ENCODE results near the gene ACAD10. TPM values are rescaled to one million over a fixed set of nuclear protein-coding genes. Genes with fewer than 3 reads are reported as not detected.
"Not testable (repeated sequence)": the region's sequence is repeated elsewhere in the genome, so short reads cannot be mapped to it uniquely, and the experiment has no call there.

Gene ACAD10
- total and polyA plus RNA-seq, 9 donors = 14.2 to 27.0 (median 21.7) TPM

DNA sequence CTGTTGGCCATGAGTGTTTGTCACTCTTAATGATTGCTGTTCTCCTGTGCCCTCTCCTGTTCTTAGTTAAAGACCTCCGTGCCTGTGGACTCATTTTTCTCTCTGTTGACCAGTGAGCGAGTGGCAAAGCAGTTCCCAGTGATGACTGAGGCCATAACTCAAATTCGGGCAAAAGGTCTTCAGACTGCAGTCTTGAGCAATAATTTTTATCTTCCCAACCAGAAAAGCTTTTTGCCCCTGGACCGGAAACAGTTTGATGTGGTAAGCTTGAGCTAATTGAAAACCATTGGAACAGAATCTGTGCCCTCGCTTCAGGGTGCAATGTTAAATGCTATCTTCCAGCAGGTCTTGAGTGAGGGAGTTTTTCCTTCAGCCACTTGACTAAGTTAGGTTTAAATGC, 19.8 kb downstream of the ACAD10 start:
- Histone ChIP-seq H3K9me3 (no peaks in the 10 kb centered on the region), H3K4me3 (no peak overlapping the region), H3K4me1 (ENCODE audit: insufficient read depth) (no peaks in the 10 kb centered on the region), H3K36me3 (no peaks in the 10 kb centered on the region), H3K27ac (no peak overlapping the region), H3K27me3 (no peaks in the 10 kb centered on the region)
- TF ChIP-seq, protein P1, sequence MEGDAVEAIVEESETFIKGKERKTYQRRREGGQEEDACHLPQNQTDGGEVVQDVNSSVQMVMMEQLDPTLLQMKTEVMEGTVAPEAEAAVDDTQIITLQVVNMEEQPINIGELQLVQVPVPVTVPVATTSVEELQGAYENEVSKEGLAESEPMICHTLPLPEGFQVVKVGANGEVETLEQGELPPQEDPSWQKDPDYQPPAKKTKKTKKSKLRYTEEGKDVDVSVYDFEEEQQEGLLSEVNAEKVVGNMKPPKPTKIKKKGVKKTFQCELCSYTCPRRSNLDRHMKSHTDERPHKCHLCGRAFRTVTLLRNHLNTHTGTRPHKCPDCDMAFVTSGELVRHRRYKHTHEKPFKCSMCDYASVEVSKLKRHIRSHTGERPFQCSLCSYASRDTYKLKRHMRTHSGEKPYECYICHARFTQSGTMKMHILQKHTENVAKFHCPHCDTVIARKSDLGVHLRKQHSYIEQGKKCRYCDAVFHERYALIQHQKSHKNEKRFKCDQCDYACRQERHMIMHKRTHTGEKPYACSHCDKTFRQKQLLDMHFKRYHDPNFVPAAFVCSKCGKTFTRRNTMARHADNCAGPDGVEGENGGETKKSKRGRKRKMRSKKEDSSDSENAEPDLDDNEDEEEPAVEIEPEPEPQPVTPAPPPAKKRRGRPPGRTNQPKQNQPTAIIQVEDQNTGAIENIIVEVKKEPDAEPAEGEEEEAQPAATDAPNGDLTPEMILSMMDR (IDR thresholded peaks at IDR 0.05) = no peak
- TF ChIP-seq POLR2A (IDR thresholded peaks at IDR 0.05) = no peak
- DNase-seq = no peak
- intact Hi-C loops (cut with DNase I) = no loop called here
- 74 to 79% (median 78%) methylated on average over 5 of the region's 5 CpGs for WGBS, 3 donors

DNA sequence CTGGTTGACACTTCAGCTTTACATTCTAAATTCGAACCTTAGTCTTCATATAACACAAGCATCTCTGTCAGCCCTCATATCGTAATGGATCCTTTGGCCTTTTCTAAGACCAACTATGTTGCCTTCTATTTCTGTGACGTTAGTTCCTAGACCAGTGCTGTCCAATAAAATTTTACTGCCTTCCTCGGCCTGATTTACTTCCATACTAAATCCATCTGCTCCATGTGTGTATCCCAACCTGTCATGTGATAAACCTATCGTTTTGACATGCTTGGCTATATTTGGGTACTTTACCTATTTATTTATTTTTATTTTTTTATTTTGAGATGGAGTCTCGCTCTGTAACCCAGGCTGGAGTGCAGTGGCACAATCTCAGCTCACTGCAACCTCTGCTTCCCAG, 20.3 kb downstream of the ACAD10 start:
- intact Hi-C loops (cut with DNase I) = no loop called here
- H3K4me3 ChIP-seq = no peak overlapping the region
- H3K36me3 ChIP-seq = no peaks in the 10 kb centered on the region
- H3K27me3 ChIP-seq = no peaks in the 10 kb centered on the region
- no peak overlapping the region for H3K27ac ChIP-seq
- no peak for DNase-seq
- no peaks in the 10 kb centered on the region for H3K9me3 ChIP-seq
- H3K4me1 ChIP-seq (ENCODE audit: insufficient read depth) = no peaks in the 10 kb centered on the region
- WGBS, 3 donors = 84 to 86% (median 84%) methylated on average over 6 of the region's 6 CpGs
- TF ChIP-seq POLR2A (IDR thresholded peaks at IDR 0.05) (no peak), EP300 (IDR thresholded peaks at IDR 0.05) (no peak)
- TF ChIP-seq, protein P1 (IDR thresholded peaks at IDR 0.05) = no peak

DNA sequence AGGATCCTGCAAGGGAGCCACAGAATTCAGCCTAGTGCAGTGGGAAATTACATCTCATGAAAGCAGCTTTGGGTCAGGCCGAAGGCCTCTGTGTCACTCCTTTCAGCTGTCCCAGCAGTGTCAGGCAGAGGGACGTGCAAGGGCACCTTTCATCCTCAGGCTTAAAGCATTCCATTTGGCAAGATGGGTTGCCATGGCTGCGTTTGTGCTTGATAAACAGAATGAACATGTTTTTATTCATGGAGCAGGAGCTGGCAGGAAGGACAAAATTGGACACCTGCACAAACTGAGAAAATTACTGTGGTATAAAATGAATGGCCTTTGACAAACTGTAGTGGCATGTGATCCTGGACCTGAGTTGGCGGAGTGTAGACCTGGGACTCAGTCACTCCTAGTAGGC, 29.4 kb downstream of the ACAD10 start:
- H3K9me3 ChIP-seq = no peaks in the 10 kb centered on the region
- 78 to 80% (median 78%) methylated on average over 4 of the region's 4 CpGs for WGBS, 3 donors
- no peak for DNase-seq
- H3K27ac ChIP-seq = no peak overlapping the region
- intact Hi-C loops (cut with DNase I) = no loop called here
- no peaks in the 10 kb centered on the region for H3K4me1 ChIP-seq (ENCODE audit: insufficient read depth)
- no peaks in the 10 kb centered on the region for H3K27me3 ChIP-seq
- TF ChIP-seq, protein P1 (IDR thresholded peaks at IDR 0.05) = no peak
- TF ChIP-seq POLR2A (IDR thresholded peaks at IDR 0.05) (no peak), EP300 (IDR thresholded peaks at IDR 0.05) (no peak)
- no peak overlapping the region for H3K4me3 ChIP-seq
- no peaks in the 10 kb centered on the region for H3K36me3 ChIP-seq

DNA sequence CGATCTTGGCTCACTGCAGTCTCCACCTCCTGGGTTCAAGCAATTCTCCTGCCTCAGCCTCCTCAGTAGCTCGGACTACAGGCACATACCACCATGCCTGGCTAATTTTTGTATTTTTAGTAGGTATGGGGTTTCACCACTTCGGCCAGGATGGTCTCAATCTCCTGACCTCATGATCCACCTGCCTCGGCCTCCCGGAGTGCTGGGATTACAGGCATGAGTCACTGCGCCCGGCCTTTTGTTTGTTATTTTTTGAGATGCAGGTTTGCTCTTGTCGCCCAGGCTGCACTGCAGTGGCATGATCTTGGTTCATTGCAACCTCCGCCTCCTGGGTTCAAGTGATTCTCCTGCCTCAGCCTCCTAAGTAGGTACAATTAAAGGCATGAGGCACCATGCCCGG, 33.5 kb downstream of the ACAD10 start:
- intact Hi-C loops (cut with DNase I); DNase-seq; H3K36me3 ChIP-seq; H3K4me3 ChIP-seq; H3K9me3 ChIP-seq; H3K27me3 ChIP-seq; H3K4me1 ChIP-seq (ENCODE audit: insufficient read depth); H3K27ac ChIP-seq: not testable (repeated sequence)
- 92 to 94% (median 93%) methylated on average over 10 of the region's 10 CpGs for WGBS, 3 donors

DNA sequence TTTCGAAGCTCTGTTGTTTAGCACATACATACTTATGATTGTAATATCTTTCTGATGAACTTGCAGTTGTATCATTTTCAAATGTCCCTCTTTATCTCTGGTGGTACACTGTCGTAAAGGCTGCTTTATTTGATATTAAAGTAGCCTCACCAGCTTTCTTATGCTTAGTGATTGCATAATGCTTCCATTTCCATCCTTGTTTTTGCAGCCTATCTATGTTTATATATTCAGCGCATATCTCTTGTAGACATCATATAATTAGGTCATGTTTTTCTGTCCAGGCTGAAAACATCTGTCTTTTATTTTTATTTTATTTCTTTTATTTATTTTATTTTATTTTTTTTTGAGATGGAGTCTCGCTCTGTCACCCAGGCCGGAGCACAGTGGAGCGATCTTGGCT, 34.6 kb downstream of the ACAD10 start:
- Histone ChIP-seq H3K4me1 (ENCODE audit: insufficient read depth) (no peaks in the 10 kb centered on the region), H3K36me3 (no peaks in the 10 kb centered on the region), H3K9me3 (no peaks in the 10 kb centered on the region), H3K4me3 (no peak overlapping the region), H3K27ac (no peak overlapping the region), H3K27me3 (no peaks in the 10 kb centered on the region)
- WGBS, 3 donors = 72 to 92% (median 87%) methylated on average over 6 of the region's 6 CpGs
- intact Hi-C loops (cut with DNase I) = no loop called here
- TF ChIP-seq, protein P1 (IDR thresholded peaks at IDR 0.05) = no peak
- TF ChIP-seq EP300 (IDR thresholded peaks at IDR 0.05) (no peak), POLR2A (IDR thresholded peaks at IDR 0.05) (no peak)
- no peak for DNase-seq

DNA sequence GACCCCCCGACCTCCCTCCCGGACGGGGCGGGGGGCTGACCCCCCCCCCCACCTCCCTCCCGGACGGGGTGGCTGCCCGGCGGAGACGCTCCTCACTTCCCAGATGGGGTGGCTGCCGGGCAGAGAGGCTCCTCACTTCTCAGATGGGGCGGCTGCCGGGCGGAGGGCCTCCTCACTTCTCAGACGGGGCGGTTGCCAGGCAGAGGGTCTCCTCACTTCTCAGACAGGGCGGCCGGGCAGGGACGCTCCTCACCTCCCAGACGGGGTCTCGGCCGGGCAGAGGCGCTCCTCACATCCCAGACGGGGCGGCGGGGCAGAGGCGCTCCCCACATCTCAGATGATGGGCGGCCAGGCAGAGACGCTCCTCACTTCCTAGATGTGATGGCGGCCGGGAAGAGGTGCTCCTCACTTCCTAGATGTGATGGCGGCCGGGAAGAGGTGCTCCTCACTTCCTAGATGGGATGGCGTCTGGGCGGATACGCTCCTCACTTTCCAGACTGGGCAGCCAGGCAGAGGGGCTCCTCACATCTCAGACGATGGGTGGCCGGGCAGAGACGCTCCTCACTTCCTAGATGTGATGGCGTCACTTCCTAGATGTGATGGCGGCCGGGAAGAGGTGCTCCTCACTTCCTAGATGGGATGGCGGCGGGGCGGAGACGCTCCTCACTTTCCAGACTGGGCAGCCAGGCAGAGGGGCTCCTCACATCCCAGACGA, 38.0 kb downstream of the ACAD10 start:
- DNase-seq; H3K27me3 ChIP-seq; H3K9me3 ChIP-seq; H3K4me1 ChIP-seq (ENCODE audit: insufficient read depth); H3K36me3 ChIP-seq; H3K4me3 ChIP-seq; intact Hi-C loops (cut with DNase I); H3K27ac ChIP-seq: not testable (repeated sequence)
- 95 to 98% (median 95%) methylated on average over 29 to 46 of the region's 46 CpGs for WGBS, 3 donors
